Tibial nerve (tissue), 4 donors: ENCODE measurements around the gene TECPR1. TPM values are rescaled to one million over a fixed set of nuclear protein-coding genes. Genes with fewer than 3 reads are reported as not detected.

Experiments
- DNase-seq, 2 donors: peaks; one replicate each; pipeline ENCODE4 v3.0.0-alpha.2; 2019; ENCODE audit warnings: low spot score in 2 of 2
- H3K27ac ChIP-seq, 4 donors: fragments of 200-600 bp; sonication (generic) in 3 of 4; one replicate each; pipeline ENCODE4 v1.5.1; 2017 to 2019; ENCODE audit warnings: mild to moderate bottlenecking in 1 of 4
- H3K27me3 ChIP-seq, 2 donors: fragments of 200-600 bp; sonication (generic) in 1 of 2; one replicate each; pipeline versions ENCODE4 v1.5.1 to v1.6.0; 2017 to 2019
- H3K36me3 ChIP-seq, 3 donors: fragments of 200-600 bp; sonication (generic); one replicate each; pipeline ENCODE4 v1.5.1; 2018 to 2019
- H3K4me1 ChIP-seq, 4 donors: fragments of 200-600 bp; sonication (generic) in 3 of 4; one replicate each; pipeline ENCODE4 v1.5.1; 2017 to 2019
- H3K4me3 ChIP-seq, 4 donors: fragments of 200-600 bp; sonication (generic) in 3 of 4; one replicate each; pipeline ENCODE4 v1.5.1; 2017 to 2019; ENCODE audit warnings: mild to moderate bottlenecking in 1 of 4, moderate library complexity in 1 of 4
- H3K9me3 ChIP-seq, 4 donors: fragments of 200-600 bp; sonication (generic) in 3 of 4; one replicate each; pipeline ENCODE4 v1.5.1; 2017 to 2019
- CTCF ChIP-seq, 5 experiments: fragments of 200-600 bp in 3 of 5; fragments of 450-650 bp in 2 of 5; sonication (generic) in 3 of 5; IDR thresholded peaks; one replicate each; pipeline ENCODE4 v1.5.1; 2016 to 2019; ENCODE audit warnings: antibody characterized with exemption in 5 of 5, mild to moderate bottlenecking in 3 of 5, moderate library complexity in 2 of 5
- EP300 ChIP-seq, 2 donors: sonication (generic); formaldehyde crosslinking; IDR thresholded peaks; one replicate each; pipeline ENCODE4 v1.6.1; 2017; ENCODE audit warnings: antibody characterized with exemption in 2 of 2, mild to moderate bottlenecking in 1 of 2
- POLR2A ChIP-seq, 2 donors: fragments of 450-650 bp; IDR thresholded peaks; one replicate each; pipeline ENCODE4 v1.6.1; 2017; ENCODE audit warnings: antibody characterized with exemption in 2 of 2, mild to moderate bottlenecking in 2 of 2, moderate library complexity in 2 of 2
- WGBS, 2 donors: methylation state at CpG; one replicate each; pipeline ENCODE4 v1.1.5; 2018; 5-methylcytosine and 5-hydroxymethylcytosine counted together
- total RNA-seq, 4 donors: library from RNA; depleted of rRNA; stranded (reverse); fragments of >200 nt; gene quantifications; one replicate each; pipeline ENCODE4 v1.1.0, GENCODE V29; 2016

Gene TECPR1
- total RNA-seq, 4 donors from 2014 or later, result 30.8 to 72.6 (median 41.2) TPM

GRCh38 chr7:98242342-98242741 lies 9.7 kb downstream of the TECPR1 start:
- TF ChIP-seq EP300 (IDR thresholded peaks at IDR 0.05) (no peak), CTCF (IDR thresholded peaks at IDR 0.05) (no peak), POLR2A (IDR thresholded peaks at IDR 0.05) (no peak)
- Histone ChIP-seq H3K4me3 (no peak overlapping the region), H3K36me3 (peaks cover 0 to 90% (median 11%) of the 10 kb centered on the region in 3 donors), H3K27ac (no peak overlapping the region), H3K4me1 (peaks cover 0 to 7% (median 0%) of the 10 kb centered on the region in 4 donors), H3K9me3 (no peaks in the 10 kb centered on the region), H3K27me3 (no peaks in the 10 kb centered on the region)
- DNase-seq, result no peak
- 91 to 95% methylated on average over 1 of the region's 1 CpG for WGBS, 2 donors

GRCh38 chr7:98241674-98242241 lies 10.3 kb downstream of the TECPR1 start:
- H3K9me3 ChIP-seq, result no peaks in the 10 kb centered on the region
- H3K27ac ChIP-seq, result peak overlapping the region in 2 of 4 donors; percentile 43 to 59
- peaks cover 0 to 7% (median 0%) of the 10 kb centered on the region in 4 donors for H3K4me1 ChIP-seq
- peaks cover 0 to 91% (median 11%) of the 10 kb centered on the region in 3 donors for H3K36me3 ChIP-seq
- TF ChIP-seq CTCF (IDR thresholded peaks at IDR 0.05) (no peak), POLR2A (IDR thresholded peaks at IDR 0.05) (no peak), EP300 (IDR thresholded peaks at IDR 0.05) (no peak)
- no peak overlapping the region for H3K4me3 ChIP-seq
- 76 to 83% methylated on average over 14 to 16 of the region's 16 CpGs for WGBS, 2 donors
- H3K27me3 ChIP-seq, result no peaks in the 10 kb centered on the region
- no peak for DNase-seq

- H3K4me1 ChIP-seq, result peaks cover 0 to 7% (median 0%) of the 10 kb centered on the region in 4 donors
- no peaks in the 10 kb centered on the region for H3K27me3 ChIP-seq
- DNase-seq, result peak in 1 of 2 donors; percentile 18
- no peaks in the 10 kb centered on the region for H3K9me3 ChIP-seq
- H3K36me3 ChIP-seq, result peaks cover 0 to 94% (median 11%) of the 10 kb centered on the region in 3 donors
- no peak for TF ChIP-seq POLR2A (IDR thresholded peaks at IDR 0.05)
- no peak for TF ChIP-seq EP300 (IDR thresholded peaks at IDR 0.05)
- peak; percentile 54 to 62 (median 57) for TF ChIP-seq CTCF (IDR thresholded peaks at IDR 0.05)
- H3K27ac ChIP-seq, result peak overlapping the region in 2 of 4 donors; percentile 43 to 59
- 45 to 56% methylated on average over 13 to 19 of the region's 19 CpGs for WGBS, 2 donors
- H3K4me3 ChIP-seq, result no peak overlapping the region
Observed at GRCh38 chr7:98240961-98241673, 10.9 kb downstream of the TECPR1 start.

- WGBS, 2 donors, result 92% methylated on average over 9 of the region's 9 CpGs
- Histone ChIP-seq H3K4me1 (no peaks in the 10 kb centered on the region), H3K27ac (no peak overlapping the region), H3K27me3 (no peaks in the 10 kb centered on the region), H3K4me3 (no peak overlapping the region), H3K9me3 (no peaks in the 10 kb centered on the region), H3K36me3 (peaks cover 0 to 90% (median 11%) of the 10 kb centered on the region in 3 donors)
- TF ChIP-seq POLR2A (IDR thresholded peaks at IDR 0.05) (no peak), EP300 (IDR thresholded peaks at IDR 0.05) (no peak), CTCF (IDR thresholded peaks at IDR 0.05) (no peak)
- no peak for DNase-seq
Observed at GRCh38 chr7:98238976-98239375, 13.1 kb downstream of the TECPR1 start.

GRCh38 chr7:98238076-98238475 lies 14.0 kb downstream of the TECPR1 start:
- no peak overlapping the region for H3K4me3 ChIP-seq
- DNase-seq, result no peak
- 88 to 100% methylated on average over 3 to 4 of the region's 4 CpGs for WGBS, 2 donors
- no peaks in the 10 kb centered on the region for H3K9me3 ChIP-seq
- H3K4me1 ChIP-seq, result no peaks in the 10 kb centered on the region
- no peaks in the 10 kb centered on the region for H3K27me3 ChIP-seq
- H3K36me3 ChIP-seq, result peaks cover 0 to 90% (median 11%) of the 10 kb centered on the region in 3 donors
- H3K27ac ChIP-seq, result no peak overlapping the region
- TF ChIP-seq POLR2A (IDR thresholded peaks at IDR 0.05) (no peak), EP300 (IDR thresholded peaks at IDR 0.05) (no peak), CTCF (IDR thresholded peaks at IDR 0.05) (no peak)
